Esophagus muscularis mucosa (tissue), 4 donors: ENCODE results near the gene SLC6A11. TPM values are rescaled to one million over a fixed set of nuclear protein-coding genes. Genes with fewer than 3 reads are reported as not detected.

Experiments
- DNase-seq: peaks from one replicate; pipeline ENCODE4 v3.0.0-alpha.2; 2017; ENCODE audit errors: extremely low spot score
- H3K27ac ChIP-seq, 4 donors: fragments of 200-600 bp; sonication (generic); replicated peaks in 1 of 4; 1 replicate in 3 of 4; 2 replicates in 1 of 4; pipeline ENCODE4 v1.5.1; 2016 to 2019; ENCODE audit warnings: mild to moderate bottlenecking in 1 of 4
- H3K27me3 ChIP-seq, 4 donors: fragments of 200-600 bp; sonication (generic); one replicate each; pipeline versions ENCODE4 v1.5.1 to v1.6.0; 2016 to 2019
- H3K36me3 ChIP-seq, 4 donors: fragments of 200-600 bp; sonication (generic); one replicate each; pipeline ENCODE4 v1.5.1; 2016 to 2019
- H3K4me1 ChIP-seq, 4 donors: fragments of 200-600 bp; sonication (generic); one replicate each; pipeline ENCODE4 v1.5.1; 2016 to 2019
- H3K4me3 ChIP-seq, 4 donors: fragments of 200-600 bp; sonication (generic); 1 replicate in 2 of 4; 2 replicates in 2 of 4; pipeline ENCODE4 v1.5.1; 2016 to 2019; ENCODE audit warnings: mild to moderate bottlenecking in 4 of 4, moderate library complexity in 1 of 4
- H3K9me3 ChIP-seq, 4 donors: fragments of 200-600 bp; sonication (generic); 1 replicate in 3 of 4; 2 replicates in 1 of 4; pipeline ENCODE4 v1.5.1; 2016 to 2019
- EP300 ChIP-seq: sonication (generic); formaldehyde crosslinking; IDR thresholded peaks from one replicate; pipeline ENCODE4 v1.6.1; 2017; ENCODE audit warnings: antibody characterized with exemption
- POLR2A ChIP-seq: fragments of 450-650 bp; IDR thresholded peaks from one replicate; pipeline ENCODE4 v1.6.1; 2017; ENCODE audit warnings: antibody characterized with exemption, moderate library complexity, mild to moderate bottlenecking, low read depth
- POLR2AphosphoS5 ChIP-seq, 2 donors: sonication (generic); formaldehyde crosslinking; IDR thresholded peaks; one replicate each; pipeline ENCODE4 v1.6.1; 2017; ENCODE audit warnings: antibody characterized with exemption in 2 of 2
- WGBS: methylation state at CpG from one replicate; pipeline ENCODE4 v1.1.5; 2018; 5-methylcytosine and 5-hydroxymethylcytosine counted together
- intact Hi-C: fragments of 100-400 bp; cut with DNase I; formaldehyde crosslinking; loops from one replicate; pipeline ENCODE4 v1.15.1; 2023
- total RNA-seq, 4 donors: library from RNA; depleted of rRNA; stranded (reverse); fragments of >200 nt; gene quantifications; one replicate each; pipeline versions ENCODE4 v1.1.0 to v1.2.1, GENCODE V29; 2016
- TF ChIP-seq, protein P1 (sequence below), 3 experiments: fragments of 200-600 bp in 2 of 3; fragments of 450-650 bp in 1 of 3; sonication (generic) in 2 of 3; IDR thresholded peaks; one replicate each; pipeline ENCODE4 v1.5.1; 2017 to 2019; ENCODE audit warnings: antibody characterized with exemption in 3 of 3, mild to moderate bottlenecking in 2 of 3, moderate library complexity in 1 of 3

SLC6A11 gene
- total RNA-seq, 4 donors from 2014 or later: not detected

DNA sequence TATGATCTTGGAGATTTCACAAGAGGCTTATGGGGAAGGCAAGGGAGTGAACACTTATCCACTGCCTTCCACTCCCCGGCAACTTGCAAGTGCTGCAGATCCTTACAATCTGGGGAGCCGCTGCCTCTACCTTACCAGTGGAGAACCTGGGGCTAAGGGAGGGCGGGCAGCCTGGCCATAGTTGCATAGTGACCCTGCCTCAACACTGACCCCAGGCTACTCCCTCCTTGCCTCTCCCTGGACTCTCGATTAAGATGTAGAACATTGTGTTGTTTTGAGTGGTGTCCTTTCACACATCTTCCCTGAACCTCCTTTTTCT, 30.6 kb downstream of the SLC6A11 start:
- 85% methylated on average over 4 of the region's 4 CpGs for WGBS
- H3K36me3 ChIP-seq: no peaks in the 10 kb centered on the region
- no peak for DNase-seq
- TF ChIP-seq POLR2AphosphoS5 (IDR thresholded peaks at IDR 0.05) (no peak), POLR2A (no peak), EP300 (no peak)
- TF ChIP-seq, protein P1, sequence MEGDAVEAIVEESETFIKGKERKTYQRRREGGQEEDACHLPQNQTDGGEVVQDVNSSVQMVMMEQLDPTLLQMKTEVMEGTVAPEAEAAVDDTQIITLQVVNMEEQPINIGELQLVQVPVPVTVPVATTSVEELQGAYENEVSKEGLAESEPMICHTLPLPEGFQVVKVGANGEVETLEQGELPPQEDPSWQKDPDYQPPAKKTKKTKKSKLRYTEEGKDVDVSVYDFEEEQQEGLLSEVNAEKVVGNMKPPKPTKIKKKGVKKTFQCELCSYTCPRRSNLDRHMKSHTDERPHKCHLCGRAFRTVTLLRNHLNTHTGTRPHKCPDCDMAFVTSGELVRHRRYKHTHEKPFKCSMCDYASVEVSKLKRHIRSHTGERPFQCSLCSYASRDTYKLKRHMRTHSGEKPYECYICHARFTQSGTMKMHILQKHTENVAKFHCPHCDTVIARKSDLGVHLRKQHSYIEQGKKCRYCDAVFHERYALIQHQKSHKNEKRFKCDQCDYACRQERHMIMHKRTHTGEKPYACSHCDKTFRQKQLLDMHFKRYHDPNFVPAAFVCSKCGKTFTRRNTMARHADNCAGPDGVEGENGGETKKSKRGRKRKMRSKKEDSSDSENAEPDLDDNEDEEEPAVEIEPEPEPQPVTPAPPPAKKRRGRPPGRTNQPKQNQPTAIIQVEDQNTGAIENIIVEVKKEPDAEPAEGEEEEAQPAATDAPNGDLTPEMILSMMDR (IDR thresholded peaks at IDR 0.05): no peak
- intact Hi-C loops: no loop called here
- no peak overlapping the region for H3K27ac ChIP-seq
- H3K4me3 ChIP-seq: no peak overlapping the region
- peaks cover 0 to 14% (median 0%) of the 10 kb centered on the region in 4 donors for H3K27me3 ChIP-seq
- H3K4me1 ChIP-seq: no peaks in the 10 kb centered on the region
- no peaks in the 10 kb centered on the region for H3K9me3 ChIP-seq

DNA sequence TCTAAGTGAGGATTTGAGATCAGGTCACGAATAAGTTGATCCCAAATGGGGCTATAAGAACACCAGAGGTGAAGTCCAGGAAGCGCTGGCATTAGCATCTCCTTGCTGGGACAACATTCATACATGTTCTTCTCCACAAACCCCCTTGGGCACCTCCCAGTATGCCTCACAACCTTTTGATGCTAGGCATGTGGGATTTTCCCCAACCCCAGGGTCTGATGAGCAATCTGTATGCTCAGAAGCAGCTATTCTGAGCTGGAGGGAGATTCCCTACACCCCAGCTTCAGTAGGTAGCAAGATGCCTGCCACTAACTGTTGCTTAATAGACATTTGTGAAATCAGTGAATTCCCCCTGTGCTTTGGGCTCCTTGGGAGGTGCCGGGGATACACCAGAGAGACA, 32.2 kb downstream of the SLC6A11 start:
- intact Hi-C loops: no loop called here

DNA sequence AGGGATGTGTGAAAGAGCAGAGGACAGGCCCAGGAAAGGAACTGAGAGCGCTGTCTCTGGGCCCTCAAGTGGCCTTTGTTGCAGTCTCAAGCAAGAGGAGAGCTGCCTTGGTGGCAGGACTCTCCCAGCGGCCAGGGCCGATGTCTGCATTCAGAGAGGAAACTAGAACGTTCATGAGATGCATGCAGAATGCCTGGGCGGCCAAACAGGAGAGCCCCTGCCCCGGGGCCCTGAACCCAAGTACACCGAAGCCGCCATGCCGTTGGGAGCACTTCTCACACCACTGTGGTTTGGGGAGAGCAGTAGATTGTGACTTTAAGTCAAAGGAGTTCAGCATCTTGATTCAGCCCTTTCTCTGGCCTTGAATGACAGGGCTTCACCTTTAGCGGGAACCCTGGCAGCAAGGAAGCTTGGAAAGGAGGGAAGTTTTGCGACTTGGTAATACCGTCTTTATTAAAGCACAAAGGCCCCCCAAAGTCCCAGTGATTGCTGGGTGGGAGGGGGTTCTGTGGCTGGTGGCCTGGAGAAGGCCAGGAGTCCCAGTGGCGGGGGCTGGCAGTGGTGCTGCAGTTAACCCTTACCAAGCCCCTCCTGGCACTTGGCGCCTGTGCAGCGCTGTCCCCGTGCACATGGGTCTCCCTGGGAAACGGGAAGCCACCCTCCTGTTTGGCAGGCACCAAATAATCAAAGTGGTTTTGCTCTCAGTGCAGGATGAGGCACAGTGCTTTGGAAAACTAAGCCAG, 36.2 kb downstream of the SLC6A11 start:
- Histone ChIP-seq H3K9me3 (no peaks in the 10 kb centered on the region), H3K36me3 (no peaks in the 10 kb centered on the region), H3K4me3 (no peak overlapping the region), H3K27me3 (peaks cover 0 to 26% (median 0%) of the 10 kb centered on the region in 4 donors), H3K27ac (no peak overlapping the region), H3K4me1 (no peaks in the 10 kb centered on the region)
- intact Hi-C loops: no loop called here
- no peak for DNase-seq
- 78% methylated on average over 17 of the region's 17 CpGs for WGBS
- TF ChIP-seq, protein P1 (IDR thresholded peaks at IDR 0.05): no peak
- no peak for TF ChIP-seq POLR2AphosphoS5 (IDR thresholded peaks at IDR 0.05)

More for the DNA sequence above, 32.2 kb downstream of the SLC6A11 start:
- H3K9me3 ChIP-seq: no peaks in the 10 kb centered on the region
- no peak for DNase-seq
- no peaks in the 10 kb centered on the region for H3K36me3 ChIP-seq
- TF ChIP-seq, protein P1 (IDR thresholded peaks at IDR 0.05): no peak
- TF ChIP-seq POLR2AphosphoS5 (IDR thresholded peaks at IDR 0.05) (no peak), EP300 (no peak), POLR2A (no peak)
- H3K4me3 ChIP-seq: no peak overlapping the region
- H3K27me3 ChIP-seq: peaks cover 0 to 14% (median 0%) of the 10 kb centered on the region in 4 donors
- H3K4me1 ChIP-seq: no peaks in the 10 kb centered on the region
- WGBS: 91% methylated on average over 3 of the region's 3 CpGs
- no peak overlapping the region for H3K27ac ChIP-seq

DNA sequence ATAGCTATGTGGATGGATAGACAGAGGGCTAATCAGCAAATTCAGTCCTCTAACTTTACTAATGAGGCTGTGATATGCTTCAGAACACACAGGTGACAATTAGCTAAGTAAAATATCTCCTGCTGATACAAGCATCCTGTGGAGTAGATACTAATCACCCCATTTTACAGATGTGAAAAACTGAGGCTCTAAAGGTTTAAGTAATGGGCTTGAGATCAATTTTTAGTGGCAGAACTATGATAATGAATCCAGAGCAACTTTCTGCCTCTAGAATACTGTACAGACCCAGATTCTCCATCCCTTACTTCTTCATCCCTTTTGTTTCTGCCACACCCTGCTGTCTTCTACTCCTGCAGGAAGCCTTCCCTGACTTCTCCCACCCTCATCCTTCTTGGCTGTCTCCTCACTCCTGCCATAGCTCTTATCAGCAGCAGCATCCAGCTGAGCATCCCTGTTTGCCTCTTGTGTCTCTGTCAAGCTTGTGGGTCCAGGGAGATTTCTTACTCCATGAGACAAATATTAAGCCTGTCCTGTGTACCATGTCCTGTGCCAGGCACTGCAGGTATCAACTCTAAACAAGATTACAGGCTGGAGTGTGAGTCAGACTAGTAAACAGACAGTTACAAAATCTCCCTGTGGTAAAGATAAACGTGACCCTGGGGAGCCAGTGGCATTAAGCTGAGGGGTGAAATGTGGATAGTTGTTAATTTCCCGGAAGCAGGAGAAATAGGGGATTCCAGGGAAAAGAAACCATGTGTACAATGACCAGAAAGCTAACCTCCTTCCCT, 39.2 kb downstream of the SLC6A11 start:
- no peak overlapping the region for H3K4me3 ChIP-seq
- no peak for DNase-seq
- no peaks in the 10 kb centered on the region for H3K4me1 ChIP-seq
- no peak for TF ChIP-seq EP300
- TF ChIP-seq POLR2AphosphoS5 (IDR thresholded peaks at IDR 0.05): no peak
- no peak for TF ChIP-seq POLR2A
- TF ChIP-seq, protein P1 (IDR thresholded peaks at IDR 0.05): no peak
- no peaks in the 10 kb centered on the region for H3K9me3 ChIP-seq
- WGBS: 40% methylated on average over 2 of the region's 2 CpGs
- intact Hi-C loops: no loop called here
- H3K27me3 ChIP-seq: peaks cover 0 to 29% (median 0%) of the 10 kb centered on the region in 4 donors
- H3K36me3 ChIP-seq: no peaks in the 10 kb centered on the region
- H3K27ac ChIP-seq: no peak overlapping the region
